ENCODE results near the gene HSPA12A.
A peak's percentile ranks its signal among the peaks of the same experiment; 100 is the strongest.

Gene HSPA12A

GRCh38 chr10:116631871-116632295 lies 110.5 kb downstream of the HSPA12A start:
- DNase-seq: no peak

- DNase-seq: no peak
Observed at GRCh38 chr10:116630020-116630419, 112.3 kb downstream of the HSPA12A start.

GRCh38 chr10:116629340-116629739 lies 113.0 kb downstream of the HSPA12A start:
- DNase-seq: no peak

- DNase-seq: peak in 13 of 51 donors; percentile 4 to 42 (median 12)
Observed at GRCh38 chr10:116627386-116627933, 114.9 kb downstream of the HSPA12A start.

- DNase-seq: no peak
Observed at GRCh38 chr10:116626815-116627214, 115.6 kb downstream of the HSPA12A start.

GRCh38 chr10:116625845-116626244 lies 116.5 kb downstream of the HSPA12A start:
- DNase-seq: no peak

- no peak for DNase-seq
Observed at GRCh38 chr10:116621934-116622655, 120.3 kb downstream of the HSPA12A start.

GRCh38 chr10:116621476-116621875 lies 120.9 kb downstream of the HSPA12A start:
- no peak for DNase-seq
